Measurements from ENCODE around the gene FLT3LG.

- no peak for TF ChIP-seq CTCF (conservative IDR thresholded peaks at IDR 0.05; ENCODE audit: low read depth, low read length)
- TF ChIP-seq EZH2 (IDR thresholded peaks at IDR 0.05; ENCODE audit: borderline replicate concordance, low read depth, low read length, poor library complexity, severe bottlenecking), result no peak
These were observed 14.6 kb upstream of the FLT3LG start for GRCh38 chr19:49459388-49459787.
